GM23248 (cell line): ENCODE data around the gene PLAGL2. TPM values are rescaled to one million over a fixed set of nuclear protein-coding genes. Genes with fewer than 3 reads are reported as not detected.
A peak's percentile ranks its signal among the peaks of the same experiment; 100 is the strongest.

Source experiments
- DNase-seq: peaks from one replicate; pipeline ENCODE4 v3.0.0-alpha.2; 2015
- H2AFZ ChIP-seq: fragments of 200-600 bp; sonication (generic); 2 replicates; pipeline ENCODE4 v1.6.1; 2016; ENCODE audit warnings: antibody characterized with exemption
- H3F3A ChIP-seq: fragments of 200-600 bp; sonication (generic); 2 replicates; pipeline ENCODE4 v1.6.1; 2016; ENCODE audit warnings: mild to moderate bottlenecking, antibody characterized with exemption, mixed run types; ENCODE audit not compliant: insufficient read depth
- H3K27ac ChIP-seq: fragments of 200-600 bp; sonication (generic); 2 replicates; pipeline ENCODE4 v1.5.1; 2016; ENCODE audit warnings: mild to moderate bottlenecking
- H3K27me3 ChIP-seq: fragments of 200-600 bp; sonication (generic); replicated peaks from 2 replicates; pipeline ENCODE4 v1.6.1; 2016; ENCODE audit warnings: mild to moderate bottlenecking; ENCODE audit not compliant: insufficient read depth
- H3K36me3 ChIP-seq: fragments of 200-600 bp; sonication (generic); 2 replicates; pipeline ENCODE4 v1.6.1; 2016; ENCODE audit warnings: low read depth, mild to moderate bottlenecking
- H3K4me1 ChIP-seq: fragments of 200-600 bp; sonication (generic); 2 replicates; pipeline ENCODE4 v1.6.1; 2016; ENCODE audit warnings: mild to moderate bottlenecking; ENCODE audit not compliant: insufficient read depth
- H3K4me2 ChIP-seq: fragments of 200-600 bp; sonication (generic); one replicate; pipeline ENCODE4 v1.6.1; 2016; ENCODE audit warnings: mild to moderate bottlenecking; ENCODE audit not compliant: unreplicated experiment
- H3K4me3 ChIP-seq: fragments of 200-600 bp; sonication (generic); 2 replicates; pipeline ENCODE4 v1.5.1; 2016; ENCODE audit warnings: mild to moderate bottlenecking
- H3K79me2 ChIP-seq: fragments of 200-600 bp; sonication (generic); 2 replicates; pipeline ENCODE4 v1.6.1; 2016; ENCODE audit warnings: mild to moderate bottlenecking; ENCODE audit not compliant: insufficient read depth
- H3K9ac ChIP-seq: fragments of 200-600 bp; sonication (generic); 2 replicates; pipeline ENCODE4 v1.6.1; 2016; ENCODE audit warnings: mild to moderate bottlenecking
- H3K9me2 ChIP-seq: fragments of 200-600 bp; sonication (generic); 2 replicates; pipeline ENCODE4 v1.6.1; 2016; ENCODE audit warnings: mixed run types, mild to moderate bottlenecking, moderate library complexity; ENCODE audit not compliant: insufficient read depth
- H3K9me3 ChIP-seq: fragments of 200-600 bp; sonication (generic); one replicate; pipeline ENCODE4 v1.6.1; 2017; ENCODE audit warnings: low read depth
- H4K20me1 ChIP-seq: fragments of 200-600 bp; sonication (generic); 2 replicates; pipeline ENCODE4 v1.6.0; 2016; ENCODE audit not compliant: insufficient read depth
- EZH2 ChIP-seq: fragments of 200-600 bp; sonication (generic); IDR thresholded peaks from 2 replicates; pipeline ENCODE4 v1.6.1; 2018; ENCODE audit warnings: antibody characterized with exemption, mild to moderate bottlenecking; ENCODE audit not compliant: insufficient read depth, poor library complexity, severe bottlenecking
- EZH2phosphoT487 ChIP-seq: fragments of 200-600 bp; sonication (generic); IDR thresholded peaks from 2 replicates; pipeline ENCODE4 v1.6.1; 2018; ENCODE audit warnings: antibody characterized with exemption, moderate library complexity, mild to moderate bottlenecking, low read depth; ENCODE audit not compliant: insufficient read depth
- WGBS, 2 experiments: methylation state at CpG; one replicate each; pipeline ENCODE4 v1.1.6; 2015 to 2017; ENCODE audit warnings: low lambda C conversion rate in 2 of 2, low coverage in 1 of 2; ENCODE audit errors: missing lambda C conversion rate in 2 of 2; 5-methylcytosine and 5-hydroxymethylcytosine counted together
- in situ Hi-C: fragments of 300-500 bp; cut with MboI; formaldehyde crosslinking; loops from 2 replicates; pipeline ENCODE4 v1.15.0; 2020
- polyA plus RNA-seq: library from polyadenylated mRNA; unstranded; fragments of >200 nt; fragmentation: Nextera tagmentation; extraction: Ambion mirVana; gene quantifications from 2 replicates; pipeline ENCODE4 v1.2.1, GENCODE V29; 2016
- total RNA-seq: library from RNA; depleted of rRNA; stranded (reverse); fragments of >200 nt; shearing (Covaris generic); gene quantifications from 2 replicates; pipeline ENCODE4 v1.2.3, GENCODE V29; 2014; rRNA removed

The PLAGL2 gene, protein sequence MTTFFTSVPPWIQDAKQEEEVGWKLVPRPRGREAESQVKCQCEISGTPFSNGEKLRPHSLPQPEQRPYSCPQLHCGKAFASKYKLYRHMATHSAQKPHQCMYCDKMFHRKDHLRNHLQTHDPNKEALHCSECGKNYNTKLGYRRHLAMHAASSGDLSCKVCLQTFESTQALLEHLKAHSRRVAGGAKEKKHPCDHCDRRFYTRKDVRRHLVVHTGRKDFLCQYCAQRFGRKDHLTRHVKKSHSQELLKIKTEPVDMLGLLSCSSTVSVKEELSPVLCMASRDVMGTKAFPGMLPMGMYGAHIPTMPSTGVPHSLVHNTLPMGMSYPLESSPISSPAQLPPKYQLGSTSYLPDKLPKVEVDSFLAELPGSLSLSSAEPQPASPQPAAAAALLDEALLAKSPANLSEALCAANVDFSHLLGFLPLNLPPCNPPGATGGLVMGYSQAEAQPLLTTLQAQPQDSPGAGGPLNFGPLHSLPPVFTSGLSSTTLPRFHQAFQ
- total RNA-seq (2.1 and 4.2 TPM in 2 replicates), polyA plus RNA-seq (3.7 and 4.1 TPM in 2 replicates)

DNA sequence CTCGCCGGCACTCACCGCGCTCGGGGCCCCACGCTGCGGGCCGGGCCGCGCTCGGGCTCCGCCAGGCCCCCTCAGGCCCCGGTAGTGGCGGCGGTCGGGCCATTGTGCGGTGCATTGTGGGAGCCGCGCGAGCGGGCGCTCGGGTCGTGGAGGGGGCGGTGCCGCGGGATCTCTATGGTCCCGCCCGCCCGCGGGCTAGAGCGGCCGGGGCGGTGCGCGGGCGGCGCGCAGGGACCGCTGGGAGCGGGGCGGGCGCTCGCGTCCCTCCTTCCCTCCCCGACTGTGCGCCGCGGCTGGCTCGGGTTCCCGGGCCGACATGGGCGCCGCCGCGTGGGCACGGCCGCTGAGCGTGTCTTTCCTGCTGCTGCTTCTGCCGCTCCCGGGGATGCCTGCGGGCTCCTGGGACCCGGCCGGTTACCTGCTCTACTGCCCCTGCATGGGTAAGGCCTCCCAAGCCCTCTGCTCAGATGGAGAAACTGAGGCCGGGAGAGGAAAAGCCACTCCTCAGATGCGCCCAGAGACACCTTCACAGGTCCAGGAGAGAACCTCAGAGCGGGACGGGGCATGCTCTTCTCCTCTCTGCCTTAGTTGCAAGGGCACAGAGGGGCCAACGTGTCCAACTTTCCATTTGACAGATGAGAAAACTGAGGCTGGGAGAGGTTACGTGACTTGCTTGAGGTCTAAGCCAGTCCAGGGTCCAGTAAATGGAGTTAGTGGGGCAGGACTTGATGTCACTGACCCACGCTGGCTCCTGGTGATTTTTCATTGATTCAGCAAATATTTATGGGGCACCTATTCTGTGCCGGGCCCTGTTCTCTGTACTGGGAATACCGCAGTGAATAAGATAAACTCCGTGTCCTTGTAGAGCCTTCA, at the start of gene PLAGL2, which contains the start of gene POFUT1:
TSS of gene PLAGL2 (minus strand) at position 118 of the 873 bp plus-strand sequence. CDS start 5,565 bp downstream, outside the sequence.
TSS of gene POFUT1 (plus strand) at position 255 of the 873 bp plus-strand sequence. CDS start at position 317, 62 bp downstream.
- no peaks in the 10 kb centered on the region for H3K9me3 ChIP-seq
- H3K4me3 ChIP-seq: peak within 1 kb of the TSS; percentile 100
- H3K4me1 ChIP-seq: peaks cover 31% of the 10 kb centered on the region
- 0 out of 2 replicates have a peak, but pooled peaks cover 4% of the 10 kb centered on the region for H3K36me3 ChIP-seq
- H3F3A ChIP-seq: peaks cover 19% of the 10 kb centered on the region
- no peak for TF ChIP-seq EZH2
- no peak for TF ChIP-seq EZH2phosphoT487
- peak; percentile 97 for DNase-seq
- H4K20me1 ChIP-seq: no peaks in the 10 kb centered on the region
- H3K27me3 ChIP-seq: no peaks in the 10 kb centered on the region
- H3K27ac ChIP-seq: peak within 1 kb of the TSS; percentile 39
- H2AFZ ChIP-seq: peak within 1 kb of the TSS; percentile 99
- H3K9ac ChIP-seq: peak within 1 kb of the TSS; percentile 98
- in situ Hi-C loops: no loop called here
- peak within 1 kb of the TSS; percentile 95 for H3K4me2 ChIP-seq
- H3K79me2 ChIP-seq: peaks cover 84% of the 10 kb centered on the region
- no peaks in the 10 kb centered on the region for H3K9me2 ChIP-seq
- 1% methylated on average over 33 to 56 of the region's 74 CpGs for WGBS, 2 experiments

DNA sequence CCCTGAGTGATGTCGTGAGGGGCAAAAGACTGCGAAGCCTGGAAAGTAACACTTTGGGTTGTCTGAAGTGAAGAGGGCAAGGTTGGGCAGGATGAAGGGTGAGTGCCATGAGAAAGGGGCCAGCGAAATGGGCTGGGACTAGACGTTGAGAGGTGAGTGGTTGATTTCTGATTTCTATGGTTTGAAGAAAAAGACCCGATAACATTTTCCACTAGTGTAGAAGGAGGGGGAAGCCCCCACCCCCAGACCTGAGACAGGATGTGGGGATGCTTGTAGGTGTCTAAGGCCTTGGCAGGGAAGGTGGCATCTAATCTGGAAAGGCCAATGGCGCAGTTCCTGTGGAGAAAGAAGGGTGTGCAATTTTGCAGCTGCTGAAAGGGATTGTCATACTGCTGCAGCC, 44.6 kb upstream of the PLAGL2 start:
- in situ Hi-C loops: no loop called here
- Histone ChIP-seq H3K4me2 (no peak overlapping the region), H3K9me3 (no peaks in the 10 kb centered on the region), H3K27me3 (no peaks in the 10 kb centered on the region), H4K20me1 (no peaks in the 10 kb centered on the region), H3F3A (peaks cover 5% of the 10 kb centered on the region; the same call in 1 of the 2 replicates), H3K79me2 (no peaks in the 10 kb centered on the region), H3K36me3 (no peaks in the 10 kb centered on the region), H2AFZ (no peak overlapping the region), H3K4me3 (no peak overlapping the region), H3K9ac (no peak overlapping the region), H3K27ac (no peak overlapping the region), H3K4me1 (peaks cover 10% of the 10 kb centered on the region), H3K9me2 (no peaks in the 10 kb centered on the region)
- WGBS, 2 experiments: 61 to 68% methylated on average over 6 of the region's 6 CpGs
- no peak for TF ChIP-seq EZH2phosphoT487
- no peak for DNase-seq

DNA sequence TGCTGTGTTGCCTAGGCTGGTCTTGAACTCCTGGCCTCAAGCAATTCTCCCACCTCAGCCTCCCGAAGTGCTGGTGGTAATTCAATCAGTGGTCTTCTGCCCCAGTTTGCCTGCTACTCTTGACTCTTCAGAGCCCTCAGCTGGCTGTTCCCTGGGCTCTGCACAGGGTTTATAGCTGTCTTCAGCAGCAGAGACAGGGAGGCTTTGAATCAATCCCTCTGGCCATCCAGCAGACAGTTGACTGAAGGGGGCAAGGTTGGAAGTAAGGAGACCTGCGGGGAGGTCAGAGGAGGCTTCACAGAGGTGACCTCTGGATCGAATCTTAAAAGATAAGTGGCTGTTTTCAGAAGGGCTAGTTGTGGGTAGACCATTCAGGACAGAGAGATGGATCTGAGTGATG, 43.9 kb upstream of the PLAGL2 start:
- Histone ChIP-seq H3K36me3 (no peaks in the 10 kb centered on the region), H2AFZ (no peak overlapping the region), H3K4me3 (no peak overlapping the region), H3K9me3 (no peaks in the 10 kb centered on the region), H3K79me2 (no peaks in the 10 kb centered on the region), H3K9ac (no peak overlapping the region), H3K27me3 (no peaks in the 10 kb centered on the region), H3K4me1 (peaks cover 10% of the 10 kb centered on the region), H4K20me1 (no peaks in the 10 kb centered on the region), H3K27ac (no peak overlapping the region), H3K4me2 (no peak overlapping the region), H3F3A (peaks cover 5% of the 10 kb centered on the region; the same call in 1 of the 2 replicates), H3K9me2 (no peaks in the 10 kb centered on the region)
- no peak for TF ChIP-seq EZH2
- no peak for TF ChIP-seq EZH2phosphoT487
- DNase-seq: no peak
- 54 to 68% methylated on average over 3 of the region's 3 CpGs for WGBS, 2 experiments
- in situ Hi-C loops: no loop called here

DNA sequence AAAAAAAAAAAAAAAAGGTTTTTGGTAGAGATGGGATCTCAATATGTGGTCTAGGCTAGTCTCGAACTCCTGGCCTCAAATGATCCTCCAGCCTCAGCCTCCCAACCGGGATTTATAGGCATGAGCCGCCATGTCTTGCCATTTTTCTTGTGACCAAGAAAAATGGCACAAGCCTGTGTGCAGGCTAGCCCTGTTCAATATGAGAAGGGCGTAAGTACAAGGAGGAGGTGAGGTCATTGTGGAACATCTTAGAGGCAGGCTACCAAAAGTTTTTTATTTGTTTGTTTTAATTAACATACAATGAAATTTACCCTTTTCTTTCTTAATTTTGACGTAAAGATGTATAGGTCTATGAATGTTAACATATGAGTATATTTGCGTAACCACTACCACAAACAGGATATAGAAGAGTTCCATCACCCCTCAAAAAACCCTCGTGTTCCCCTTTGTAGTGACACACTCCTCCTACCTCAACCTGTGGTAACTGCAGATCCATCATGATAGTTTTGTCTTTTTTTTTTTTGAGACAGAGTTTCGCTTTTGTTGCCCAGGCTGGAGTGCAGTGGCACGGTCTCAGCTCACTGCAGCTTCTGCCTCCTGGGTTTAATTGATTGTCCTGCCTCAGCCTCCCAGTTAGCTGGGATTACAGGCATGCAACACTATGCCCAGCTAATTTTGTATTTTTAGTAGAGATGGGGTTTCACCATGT, 41.6 kb upstream of the PLAGL2 start:
- no peaks in the 10 kb centered on the region for H3K9me2 ChIP-seq
- 82 to 83% methylated on average over 9 of the region's 9 CpGs for WGBS, 2 experiments
- no peak for TF ChIP-seq EZH2
- no peak for TF ChIP-seq EZH2phosphoT487
- no peak overlapping the region for H3K27ac ChIP-seq
- H3K9me3 ChIP-seq: no peaks in the 10 kb centered on the region
- H3K4me2 ChIP-seq: no peak overlapping the region
- no peak overlapping the region for H2AFZ ChIP-seq
- DNase-seq: no peak
- H4K20me1 ChIP-seq: no peaks in the 10 kb centered on the region
- H3K36me3 ChIP-seq: no peaks in the 10 kb centered on the region
- H3K27me3 ChIP-seq: no peaks in the 10 kb centered on the region
- H3K9ac ChIP-seq: no peak overlapping the region
- H3K79me2 ChIP-seq: no peaks in the 10 kb centered on the region
- no peaks in the 10 kb centered on the region for H3K4me1 ChIP-seq
- no peak overlapping the region for H3K4me3 ChIP-seq
- H3F3A ChIP-seq: no peaks in the 10 kb centered on the region
- in situ Hi-C loops: no loop called here
